T47D (cell line): ENCODE data around the gene FCMR.
"Not testable (repeated sequence)": the region's sequence is repeated elsewhere in the genome, so short reads cannot be mapped to it uniquely, and the experiment has no call there.

ENCODE experiments used
- DNase-seq, 2 experiments: peaks; one replicate each; pipeline versions ENCODE4 v3.0.0 to v3.0.0-alpha.2; 2011 to 2012; ENCODE audit warnings: low read depth in 1 of 2, low spot score in 1 of 2
- JUND ChIP-seq: IDR thresholded peaks from 2 replicates; pipeline ENCODE4 v1.6.1; 2012; ENCODE audit warnings: low read depth
- in situ Hi-C: cut with HindIII; loops from 2 replicates; pipeline ENCODE4 v1.10.0; 2016; ENCODE audit warnings: low sequenced_read_pairs, low pct_unique_long_range_greater_than_20kb

The FCMR gene

GRCh38 chr1:206925106-206925736 is 3.5 kb upstream of the FCMR start:
- in situ Hi-C loops: no loop called here
- peak in 1 of 2 experiments; percentile 55 for DNase-seq
- no peak for TF ChIP-seq JUND

GRCh38 chr1:206924592-206925105 is 2.9 kb upstream of the FCMR start:
- DNase-seq: no peak
- no peak for TF ChIP-seq JUND
- in situ Hi-C loops: no loop called here

- in situ Hi-C loops: not testable (repeated sequence)
- DNase-seq: peak in 1 of 2 experiments; percentile 16
Observed at GRCh38 chr1:206923961-206924557, 2.3 kb upstream of the FCMR start.

- DNase-seq: no peak
- in situ Hi-C loops: no loop called here
- no peak for TF ChIP-seq JUND
Observed at GRCh38 chr1:206923009-206923960, 1.5 kb upstream of the FCMR start.

GRCh38 chr1:206922524-206922923 is 783 bp upstream of the FCMR start:
- no peak for DNase-seq
- in situ Hi-C loops: no loop called here
- no peak for TF ChIP-seq JUND

- no peak for TF ChIP-seq JUND
- DNase-seq: no peak
- in situ Hi-C loops: no loop called here
Observed at GRCh38 chr1:206918076-206918475, 3.7 kb downstream of the FCMR start.

GRCh38 chr1:206916000-206916709 is 5.6 kb downstream of the FCMR start:
- DNase-seq: no peak
- no peak for TF ChIP-seq JUND
- in situ Hi-C loops: no loop called here

GRCh38 chr1:206915030-206915735 is 6.6 kb downstream of the FCMR start:
- in situ Hi-C loops: no loop called here
- DNase-seq: no peak
- no peak for TF ChIP-seq JUND

- DNase-seq: no peak
- TF ChIP-seq JUND: no peak
- in situ Hi-C loops: no loop called here
Observed at GRCh38 chr1:206913766-206914537, 7.8 kb downstream of the FCMR start.

GRCh38 chr1:206912445-206913095 is 9.2 kb downstream of the FCMR start:
- no peak for TF ChIP-seq JUND
- peak; percentile 88 to 90 for DNase-seq
- in situ Hi-C loops: no loop called here
